Urinary bladder (tissue), 4 donors: ENCODE data around the gene VAMP4. TPM values are rescaled to one million over a fixed set of nuclear protein-coding genes. Genes with fewer than 3 reads are reported as not detected.
"Not testable (repeated sequence)": the region's sequence is repeated elsewhere in the genome, so short reads cannot be mapped to it uniquely, and the experiment has no call there.

Experiments
- DNase-seq: peaks from one replicate; pipeline ENCODE4 v3.0.0-alpha.2; 2015; ENCODE audit errors: extremely low spot score
- H3K27ac ChIP-seq: one replicate; pipeline ENCODE4 v1.5.1; 2013; ENCODE audit warnings: low read depth, mild to moderate bottlenecking, moderate library complexity
- H3K36me3 ChIP-seq: one replicate; pipeline ENCODE4 v1.6.1; 2013; ENCODE audit warnings: mild to moderate bottlenecking, moderate library complexity; ENCODE audit not compliant: insufficient read depth
- H3K4me1 ChIP-seq: one replicate; pipeline ENCODE4 v1.6.1; 2013; ENCODE audit warnings: mild to moderate bottlenecking, moderate library complexity; ENCODE audit not compliant: insufficient read depth
- H3K4me3 ChIP-seq: one replicate; pipeline ENCODE4 v1.5.1; 2013; ENCODE audit warnings: low read depth, low read length
- WGBS: extraction: QIAGEN DNeasy Blood & Tissue Kit; methylation state at CpG from one replicate; pipeline ENCODE4 v1.1.7; 2013; 5-methylcytosine and 5-hydroxymethylcytosine counted together
- polyA plus RNA-seq: library from polyadenylated mRNA; stranded (reverse); fragments of 200-250 nt; gene quantifications from one replicate; pipeline ENCODE4 v1.2.3, GENCODE V29; 2013
- total RNA-seq: library from RNA; depleted of rRNA; stranded (reverse); fragments of >200 nt; gene quantifications from one replicate; pipeline ENCODE4 v1.2.3, GENCODE V29; 2014
- donor health status: healthy with polysubstance abuse.
- donor health status: healthy.

Gene VAMP4
- total and polyA plus RNA-seq, 2 donors = 8.1 to 20.9 TPM

DNA sequence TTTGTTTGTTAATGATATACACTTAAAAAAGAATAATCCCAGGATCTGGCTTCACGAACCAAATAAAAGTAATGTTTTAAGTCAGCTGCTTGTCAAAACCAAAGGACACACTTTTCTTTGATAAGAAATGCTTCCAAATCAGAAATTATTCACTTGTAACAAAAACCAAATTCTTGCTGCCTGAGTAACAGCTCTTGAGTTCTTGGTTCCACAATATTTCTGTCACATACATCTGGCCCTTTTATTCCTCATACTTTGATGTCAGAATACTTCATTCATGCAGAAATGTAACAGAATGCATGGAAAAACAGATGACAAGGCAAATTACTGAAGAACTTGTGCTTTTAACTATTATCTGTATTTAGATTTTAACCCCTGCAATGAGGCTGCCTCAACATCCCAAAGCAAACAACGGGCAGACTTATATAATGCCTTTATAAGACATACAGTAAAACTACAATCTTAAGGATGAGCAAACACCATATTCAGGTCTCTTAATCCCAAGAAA lies 1.5 kb downstream of the VAMP4 start:
- no peak for DNase-seq
- H3K36me3 ChIP-seq = no peaks in the 10 kb centered on the region
- H3K4me1 ChIP-seq = peaks cover 3% of the 10 kb centered on the region
- peak overlapping the region; percentile 88 for H3K4me3 ChIP-seq
- H3K27ac ChIP-seq = no peak overlapping the region
- WGBS = 73% methylated on average over 2 of the region's 2 CpGs

DNA sequence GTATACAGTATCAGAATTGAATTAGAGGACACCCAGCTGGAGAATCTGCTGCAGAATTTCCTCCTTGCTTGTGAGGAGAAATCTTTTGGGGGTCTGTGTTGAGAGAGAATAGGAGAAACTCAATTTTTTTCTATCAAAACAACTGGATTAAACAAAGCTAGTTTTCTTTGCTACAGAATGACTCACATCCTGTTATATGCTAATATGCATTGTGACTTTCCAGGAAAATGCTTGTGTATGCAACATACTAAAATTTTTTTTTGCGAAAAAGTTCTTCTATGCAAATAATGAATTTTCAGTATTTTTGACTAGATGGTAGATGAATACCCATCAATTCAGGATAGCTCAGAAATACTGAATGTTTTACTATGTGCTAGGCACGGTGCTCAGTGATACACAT lies 2.2 kb downstream of the VAMP4 start:
- no peak overlapping the region for H3K4me3 ChIP-seq
- no peak overlapping the region for H3K27ac ChIP-seq
- no peaks in the 10 kb centered on the region for H3K36me3 ChIP-seq
- H3K4me1 ChIP-seq = peaks cover 3% of the 10 kb centered on the region
- DNase-seq = no peak
- WGBS = 65% methylated on average over 2 of the region's 2 CpGs

DNA sequence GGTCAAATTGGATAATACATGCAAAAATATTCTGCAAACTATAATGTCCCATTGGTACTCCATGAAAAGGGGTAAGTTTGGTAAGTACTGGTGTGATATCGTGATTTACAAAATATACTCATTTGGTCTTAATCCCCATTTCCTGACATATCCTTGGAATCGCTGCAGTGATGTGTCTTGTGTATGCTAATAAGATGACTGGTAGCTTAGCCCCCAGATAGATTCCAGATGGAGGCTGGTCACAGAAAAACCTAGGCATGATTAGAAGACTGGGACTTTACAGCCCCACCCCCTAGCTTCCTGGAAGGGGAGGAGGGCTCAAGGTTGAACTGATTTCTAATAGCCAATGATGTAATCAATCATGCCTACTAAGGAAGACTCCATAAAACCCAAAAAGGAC lies 3.0 kb downstream of the VAMP4 start:
- Histone ChIP-seq H3K4me3 (no peak overlapping the region), H3K27ac (no peak overlapping the region), H3K36me3 (no peaks in the 10 kb centered on the region), H3K4me1 (peaks cover 3% of the 10 kb centered on the region)
- WGBS = 52% methylated on average over 2 of the region's 2 CpGs
- no peak for DNase-seq

DNA sequence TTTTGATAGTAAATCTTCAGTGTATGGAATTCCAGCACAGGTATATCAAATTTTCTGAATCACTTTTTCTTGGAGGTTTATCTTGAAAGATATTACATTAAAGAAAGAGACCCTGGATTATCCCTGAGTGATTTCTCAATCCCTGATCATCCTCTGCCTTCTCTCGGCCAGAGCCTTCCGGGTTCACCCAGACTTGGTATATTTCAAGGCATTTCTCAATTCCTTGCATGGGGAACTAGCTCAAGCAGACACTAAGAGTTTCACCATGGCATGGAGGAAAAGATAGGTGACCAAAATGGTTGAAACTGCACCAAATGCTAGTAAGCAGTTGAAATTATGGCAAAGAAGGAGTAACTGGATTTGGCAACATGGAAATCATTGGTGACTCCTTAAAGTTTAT lies 5.7 kb downstream of the VAMP4 start:
- Histone ChIP-seq H3K27ac (no peak overlapping the region), H3K4me1 (peaks cover 3% of the 10 kb centered on the region), H3K36me3 (no peaks in the 10 kb centered on the region), H3K4me3 (no peak overlapping the region)
- DNase-seq = no peak
- 97% methylated on average over 2 of the region's 2 CpGs for WGBS

DNA sequence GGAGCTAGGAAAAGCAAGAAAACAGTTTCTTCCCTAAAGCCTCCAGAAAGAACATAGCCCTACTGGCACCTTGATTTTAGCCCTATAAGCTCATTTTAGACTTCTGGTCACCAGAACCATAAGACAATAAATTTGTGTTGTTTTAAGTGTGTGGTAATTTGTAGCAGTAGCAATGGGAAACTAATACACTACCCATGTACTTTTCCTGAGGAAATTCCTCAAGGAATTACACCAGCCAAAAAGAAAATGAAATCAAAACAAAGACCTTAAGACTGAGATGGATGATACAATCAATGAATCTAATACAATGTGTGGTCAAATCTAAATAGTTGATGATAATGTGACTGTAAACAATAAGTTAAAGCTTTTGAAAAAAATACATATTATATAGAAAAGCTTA lies 11.8 kb downstream of the VAMP4 start:
- Histone ChIP-seq H3K36me3 (no peaks in the 10 kb centered on the region), H3K4me3 (no peak overlapping the region), H3K27ac (no peak overlapping the region), H3K4me1 (no peaks in the 10 kb centered on the region)
- no peak for DNase-seq

DNA sequence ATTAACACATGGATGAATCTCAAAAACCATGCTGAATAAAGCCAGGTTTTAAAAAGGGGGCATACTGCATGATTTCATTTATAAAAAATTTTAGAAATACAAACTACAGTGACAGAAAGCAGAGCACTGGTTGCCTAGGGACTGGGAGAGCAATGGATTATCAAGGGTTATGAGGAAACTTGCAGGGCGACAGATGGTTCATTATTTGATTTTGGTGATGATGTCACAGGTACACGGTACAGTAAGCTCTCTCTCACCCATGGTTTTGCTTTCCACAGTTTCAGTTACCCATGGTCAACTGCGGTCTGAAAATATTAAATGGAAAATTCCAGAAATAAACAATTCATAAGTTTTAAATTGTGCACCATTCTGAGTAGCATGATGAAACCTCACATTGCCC lies 14.1 kb downstream of the VAMP4 start:
- no peak for DNase-seq
- Histone ChIP-seq H3K4me3 (no peak overlapping the region), H3K36me3 (no peaks in the 10 kb centered on the region), H3K27ac (no peak overlapping the region), H3K4me1 (no peaks in the 10 kb centered on the region)
- 87% methylated on average over 3 of the region's 3 CpGs for WGBS

DNA sequence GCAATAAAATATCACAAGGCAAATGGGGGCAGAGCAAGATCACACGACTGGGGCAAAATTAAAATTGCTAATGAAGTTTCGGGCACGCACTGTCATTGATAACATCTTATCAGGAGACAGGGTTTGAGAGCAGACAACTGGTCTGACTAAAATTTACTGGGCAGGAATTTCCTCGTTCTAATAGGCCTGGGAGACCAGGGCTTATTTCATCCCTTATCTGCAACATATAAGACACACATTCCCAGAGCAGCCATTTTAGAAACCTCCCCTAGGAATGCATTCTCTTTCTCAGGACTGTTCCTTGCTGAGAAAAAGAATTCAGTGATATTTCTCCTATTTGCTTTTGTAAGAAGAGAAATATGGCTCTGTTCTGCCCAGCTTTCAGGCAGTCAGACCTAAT lies 18.7 kb downstream of the VAMP4 start:
- H3K4me1 ChIP-seq, DNase-seq, H3K4me3 ChIP-seq, H3K36me3 ChIP-seq, H3K27ac ChIP-seq: not testable (repeated sequence)
- 96% methylated on average over 4 of the region's 4 CpGs for WGBS

DNA sequence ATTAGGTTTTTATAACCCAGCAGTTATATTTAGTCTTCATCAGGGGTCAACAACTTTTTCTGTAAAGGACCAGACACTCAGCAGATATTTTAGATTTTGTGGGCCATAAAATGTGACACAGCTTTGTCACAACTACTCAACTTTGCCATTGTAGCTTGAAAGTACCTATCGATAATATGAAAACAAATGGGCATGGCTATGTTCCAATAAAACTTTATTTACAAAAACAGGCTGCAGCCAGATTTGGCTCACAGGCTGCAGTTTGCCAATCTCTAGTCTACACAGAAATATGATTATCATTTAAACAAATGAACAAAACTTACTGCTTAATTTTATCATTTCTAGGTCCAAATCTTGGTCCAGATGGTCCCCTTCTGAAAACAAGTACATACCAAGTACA lies 23.0 kb downstream of the VAMP4 start:
- Histone ChIP-seq H3K4me1 (no peaks in the 10 kb centered on the region), H3K27ac (no peak overlapping the region), H3K36me3 (peaks cover 1% of the 10 kb centered on the region), H3K4me3 (no peak overlapping the region)
- WGBS = 91% methylated on average over 1 of the region's 1 CpG
- no peak for DNase-seq

DNA sequence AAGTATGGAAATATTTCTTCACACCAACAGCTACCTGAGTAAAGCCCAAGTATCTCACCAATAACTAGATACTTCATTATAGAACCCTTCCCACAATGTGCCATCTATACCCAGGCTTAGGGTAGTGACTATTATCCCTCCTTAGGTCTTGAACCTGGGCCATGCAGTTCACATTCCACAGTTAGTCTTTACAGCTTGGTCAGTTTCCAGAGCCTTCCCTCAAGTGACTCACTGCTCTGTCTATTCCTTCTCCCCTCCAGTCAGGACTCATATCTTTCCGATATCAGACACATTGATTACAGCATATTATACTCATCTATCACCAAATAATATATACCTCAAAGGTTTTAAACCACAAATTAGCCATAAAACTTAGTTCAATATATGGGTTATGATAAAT lies 23.6 kb downstream of the VAMP4 start:
- H3K36me3 ChIP-seq = peaks cover 1% of the 10 kb centered on the region
- DNase-seq = no peak
- no peak overlapping the region for H3K27ac ChIP-seq
- 97% methylated on average over 1 of the region's 1 CpG for WGBS
- no peak overlapping the region for H3K4me3 ChIP-seq
- no peaks in the 10 kb centered on the region for H3K4me1 ChIP-seq

DNA sequence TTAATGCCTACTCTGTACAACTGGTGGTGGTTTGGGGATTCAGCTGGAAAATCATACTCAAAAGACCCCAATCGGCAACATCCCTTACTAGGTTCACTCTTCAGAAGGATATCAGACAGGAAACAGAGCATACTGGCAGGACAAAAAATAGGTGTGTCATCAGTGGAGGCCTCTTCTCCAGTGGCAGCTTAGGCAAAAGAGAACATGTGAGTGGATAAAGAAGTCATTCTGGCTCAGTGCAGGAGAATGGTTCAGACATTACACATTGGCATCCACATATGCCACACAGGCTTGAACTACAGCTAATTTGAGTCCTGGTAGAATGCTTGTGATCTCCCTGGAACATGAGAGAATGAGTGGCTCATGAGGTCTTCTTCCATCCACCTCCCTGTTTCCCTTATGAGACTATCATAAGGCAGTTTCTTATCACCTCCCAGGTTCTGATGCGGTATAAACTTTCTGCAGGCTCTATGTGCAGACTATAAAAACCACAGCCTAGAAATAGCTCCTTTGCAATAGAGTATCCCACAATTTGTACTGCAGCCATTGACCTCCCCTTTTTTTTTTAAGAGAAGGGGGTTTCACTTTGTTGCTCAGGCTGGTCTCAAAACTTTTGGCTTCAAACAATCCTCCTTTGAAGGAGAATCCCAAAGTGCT lies 24.7 kb downstream of the VAMP4 start:
- DNase-seq = no peak
- no peak overlapping the region for H3K4me3 ChIP-seq
- H3K36me3 ChIP-seq = peaks cover 1% of the 10 kb centered on the region
- H3K27ac ChIP-seq = no peak overlapping the region
- 53% methylated on average over 2 of the region's 2 CpGs for WGBS
- H3K4me1 ChIP-seq = no peaks in the 10 kb centered on the region

DNA sequence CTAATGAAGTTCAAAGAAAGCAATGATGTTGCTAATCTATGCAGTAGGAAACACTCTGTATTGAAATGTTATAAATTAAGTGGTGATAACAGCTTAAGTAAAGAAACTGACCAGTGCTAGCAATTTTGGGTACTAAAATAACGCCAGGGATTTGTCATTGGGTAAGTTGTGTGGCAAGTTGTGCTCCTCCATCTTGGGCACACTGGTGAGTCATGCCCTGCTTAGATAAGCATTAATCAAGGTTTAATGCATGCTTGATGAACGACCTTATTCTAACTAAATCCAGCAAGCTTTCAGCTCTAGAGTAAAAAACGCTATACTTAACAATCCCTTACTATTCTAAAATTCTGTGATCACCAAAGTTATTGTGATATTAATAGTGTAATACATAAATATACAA lies 25.2 kb downstream of the VAMP4 start:
- Histone ChIP-seq H3K4me3 (no peak overlapping the region), H3K4me1 (no peaks in the 10 kb centered on the region), H3K36me3 (peaks cover 1% of the 10 kb centered on the region), H3K27ac (no peak overlapping the region)
- DNase-seq = no peak
- 37% methylated on average over 3 of the region's 3 CpGs for WGBS

DNA sequence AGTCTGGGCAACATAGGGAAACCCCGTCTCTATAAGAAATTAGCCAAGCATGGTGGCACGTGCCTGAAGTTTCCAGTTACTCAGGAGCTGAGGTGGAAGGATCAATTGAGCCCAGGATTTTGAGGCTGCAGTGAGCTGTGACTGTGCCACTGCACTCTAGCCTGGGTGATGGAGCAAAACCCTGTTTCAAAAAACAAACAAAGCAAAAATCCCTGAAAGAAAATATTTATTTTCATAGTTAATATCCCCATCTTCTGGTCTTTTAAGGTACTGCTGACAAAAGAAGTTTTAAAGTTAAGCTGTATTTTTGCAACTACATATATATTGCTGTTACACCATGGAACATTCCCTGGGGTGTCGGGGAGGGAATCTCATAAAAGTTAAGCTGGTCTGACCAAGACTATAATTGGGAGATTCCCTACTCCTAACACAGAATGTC lies 26.0 kb downstream of the VAMP4 start:
- H3K4me1 ChIP-seq = no peaks in the 10 kb centered on the region
- H3K27ac ChIP-seq = peak overlapping the region; percentile 38
- 40% methylated on average over 3 of the region's 3 CpGs for WGBS
- peak; percentile 14 for DNase-seq
- no peak overlapping the region for H3K4me3 ChIP-seq
- H3K36me3 ChIP-seq = peaks cover 1% of the 10 kb centered on the region

DNA sequence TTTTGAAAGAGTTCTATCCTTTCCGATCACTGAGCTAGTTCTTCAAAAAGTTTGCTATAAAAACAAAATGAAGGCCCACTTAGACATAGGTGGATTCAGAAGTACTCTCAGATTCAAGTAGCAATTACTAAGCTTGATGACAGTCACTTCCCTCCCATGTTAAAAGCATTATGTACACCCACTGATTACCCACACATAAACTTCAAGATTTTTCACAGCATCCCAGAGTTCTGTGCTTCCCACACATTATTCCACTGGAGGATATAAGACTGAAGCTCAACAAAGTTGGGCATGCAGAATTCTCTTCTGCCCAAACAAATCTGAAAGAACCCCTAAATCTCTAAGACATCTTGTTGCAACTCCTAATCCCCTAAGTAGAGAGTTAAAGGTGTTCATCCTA lies 29.5 kb downstream of the VAMP4 start:
- 98% methylated on average over 1 of the region's 1 CpG for WGBS

DNA sequence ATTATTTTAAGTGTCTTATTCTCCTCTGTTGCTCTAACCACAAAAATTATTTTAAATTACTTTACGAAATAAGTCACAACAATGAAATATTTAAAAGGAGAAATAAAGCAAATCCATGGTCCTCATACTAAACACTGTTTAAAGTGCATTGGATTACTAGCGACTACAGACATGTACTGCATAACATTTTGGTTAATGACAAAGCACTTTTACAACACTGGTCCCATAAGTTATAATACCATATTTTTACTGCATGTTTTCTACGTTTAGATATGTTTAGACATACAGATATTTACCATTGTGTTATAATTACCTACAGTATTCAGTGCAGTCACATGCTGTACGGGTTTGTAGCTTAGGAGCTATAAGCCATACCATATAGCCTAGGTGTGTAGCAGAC lies 30.2 kb downstream of the VAMP4 start:
- Histone ChIP-seq H3K36me3 (peaks cover 1% of the 10 kb centered on the region), H3K4me1 (no peaks in the 10 kb centered on the region), H3K27ac (no peak overlapping the region), H3K4me3 (no peak overlapping the region)
- no peak for DNase-seq
- 91% methylated on average over 4 of the region's 4 CpGs for WGBS

More for the DNA sequence above, 29.5 kb downstream of the VAMP4 start:
- peaks cover 1% of the 10 kb centered on the region for H3K36me3 ChIP-seq
- no peaks in the 10 kb centered on the region for H3K4me1 ChIP-seq
- DNase-seq = no peak
- no peak overlapping the region for H3K4me3 ChIP-seq
- no peak overlapping the region for H3K27ac ChIP-seq

DNA sequence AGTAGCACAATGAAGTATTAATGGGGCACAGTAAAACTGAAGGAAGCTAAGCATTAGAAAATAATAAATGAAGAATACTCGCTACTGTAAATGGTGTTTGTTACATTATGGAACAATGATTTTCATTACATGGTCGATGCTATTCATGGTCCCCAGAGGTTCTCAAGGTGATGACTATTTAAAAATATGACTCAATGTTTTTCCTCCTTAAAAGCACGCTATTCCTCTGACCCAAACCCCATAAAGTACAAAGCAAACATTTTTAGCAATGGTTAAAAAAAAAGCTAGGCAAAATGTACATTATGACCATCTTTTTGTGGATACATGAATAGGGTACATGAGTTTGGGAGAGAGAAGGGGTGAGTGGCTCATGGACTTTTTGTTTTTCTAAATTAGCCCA lies 34.3 kb downstream of the VAMP4 start:
- Histone ChIP-seq H3K4me1 (no peaks in the 10 kb centered on the region), H3K36me3 (no peaks in the 10 kb centered on the region), H3K4me3 (no peak overlapping the region), H3K27ac (no peak overlapping the region)
- 89% methylated on average over 3 of the region's 3 CpGs for WGBS
- no peak for DNase-seq
